GM23338 (cell line): ENCODE data around the gene EP400. TPM values are rescaled to one million over a fixed set of nuclear protein-coding genes. Genes with fewer than 3 reads are reported as not detected.

Source experiments
- ATAC-seq: fragments of 200-7000 bp; cut with Tn5 transposase; 3 replicates; pipeline ENCODE4 v1.9.1; 2020
- DNase-seq: peaks from one replicate; pipeline ENCODE4 v3.0.0-alpha.2; 2015; ENCODE audit warnings: low spot score
- H2AFZ ChIP-seq: fragments of 200-600 bp; sonication (generic); 2 replicates; pipeline ENCODE4 v1.8.0; 2016; ENCODE audit warnings: antibody characterized with exemption, mild to moderate bottlenecking, moderate library complexity
- H3F3A ChIP-seq: fragments of 200-600 bp; sonication (generic); replicated peaks from 2 replicates; pipeline ENCODE4 v1.8.0; 2017; ENCODE audit warnings: antibody characterized with exemption, mixed run types, low read depth
- H3K27ac ChIP-seq: fragments of 200-600 bp; sonication (generic); 2 replicates; pipeline ENCODE4 v1.6.1; 2016; ENCODE audit warnings: low read depth
- H3K27me3 ChIP-seq: fragments of 200-600 bp; sonication (generic); 2 replicates; pipeline ENCODE4 v1.8.0; 2016; ENCODE audit warnings: mild to moderate bottlenecking, mixed run types, moderate library complexity; ENCODE audit not compliant: insufficient read depth
- H3K36me3 ChIP-seq: fragments of 200-600 bp; sonication (generic); 2 replicates; pipeline ENCODE4 v1.8.0; 2016; ENCODE audit warnings: mild to moderate bottlenecking; ENCODE audit not compliant: insufficient read depth
- H3K4me1 ChIP-seq: fragments of 200-600 bp; sonication (generic); 2 replicates; pipeline ENCODE4 v1.8.0; 2016; ENCODE audit warnings: mild to moderate bottlenecking, moderate library complexity; ENCODE audit not compliant: insufficient read depth
- H3K4me2 ChIP-seq: fragments of 200-600 bp; sonication (generic); 2 replicates; pipeline ENCODE4 v1.7.1; 2017; ENCODE audit warnings: mixed run types
- H3K4me3 ChIP-seq: fragments of 200-600 bp; sonication (generic); 2 replicates; pipeline ENCODE4 v1.6.1; 2016; ENCODE audit warnings: mixed run types
- H3K79me2 ChIP-seq: fragments of 200-600 bp; sonication (generic); replicated peaks from 2 replicates; pipeline ENCODE4 v1.8.0; 2017; ENCODE audit warnings: mild to moderate bottlenecking; ENCODE audit not compliant: insufficient read depth
- H3K9me2 ChIP-seq: fragments of 200-600 bp; sonication (generic); 2 replicates; pipeline ENCODE4 v1.8.0; 2017; ENCODE audit not compliant: insufficient read depth
- H4K20me1 ChIP-seq: fragments of 200-600 bp; sonication (generic); replicated peaks from 2 replicates; pipeline ENCODE4 v1.8.0; 2017; ENCODE audit warnings: mild to moderate bottlenecking; ENCODE audit not compliant: insufficient read depth
- H3K27ac Mint-ChIP-seq: 2 replicates; pipeline ENCODE4 v1.8.0; 2020; ENCODE audit warnings: inconsistent platforms, mild to moderate bottlenecking, moderate library complexity, mixed read lengths
- H3K27me3 Mint-ChIP-seq: 3 replicates; pipeline ENCODE4 v1.8.0; 2022; ENCODE audit warnings: low read depth, mild to moderate bottlenecking, moderate library complexity, mixed read lengths, inconsistent platforms; ENCODE audit not compliant: insufficient read depth, poor library complexity
- H3K36me3 Mint-ChIP-seq: 3 replicates; pipeline ENCODE4 v1.8.0; 2021; ENCODE audit warnings: low read depth, mild to moderate bottlenecking, inconsistent platforms, moderate library complexity, mixed read lengths
- H3K4me1 Mint-ChIP-seq: 3 replicates; pipeline ENCODE4 v1.8.0; 2020; ENCODE audit warnings: mild to moderate bottlenecking, inconsistent platforms, mixed read lengths
- H3K4me3 Mint-ChIP-seq: 3 replicates; pipeline ENCODE4 v1.8.0; 2021; ENCODE audit warnings: moderate library complexity, mild to moderate bottlenecking, inconsistent platforms, mixed read lengths
- H3K9me3 Mint-ChIP-seq: 3 replicates; pipeline ENCODE4 v1.8.0; 2020; ENCODE audit warnings: moderate library complexity, mild to moderate bottlenecking, inconsistent platforms, mixed read lengths
- CREB1 ChIP-seq: fragments of 250-450 bp; sonication (Bioruptor Pico); IDR thresholded peaks from 2 replicates; pipeline ENCODE4 v1.5.0; 2020; ENCODE audit warnings: low read depth, mild to moderate bottlenecking, moderate library complexity
- CTCF ChIP-seq, 2 experiments: fragments of 200-600 bp in 1 of 2; sonication (generic) in 1 of 2; conservative IDR thresholded peaks; 2 replicates each; pipeline versions ENCODE4 v1.5.1 to v1.6.1; 2016 to 2017; ENCODE audit warnings: antibody characterized with exemption in 2 of 2, low read depth in 2 of 2, mild to moderate bottlenecking in 2 of 2, moderate library complexity in 1 of 2
- EZH2 ChIP-seq: fragments of 200-600 bp; sonication (generic); IDR thresholded peaks from one replicate; pipeline ENCODE4 v1.8.0; 2017; ENCODE audit warnings: antibody characterized with exemption, mild to moderate bottlenecking, low read depth; ENCODE audit not compliant: unreplicated experiment
- EZH2phosphoT487 ChIP-seq: fragments of 200-600 bp; sonication (generic); IDR thresholded peaks from one replicate; pipeline ENCODE4 v1.8.1; 2018; ENCODE audit warnings: antibody characterized with exemption; ENCODE audit not compliant: unreplicated experiment
- JUNB ChIP-seq: IDR thresholded peaks from one replicate; pipeline ENCODE4 v1.6.1; 2016; ENCODE audit warnings: antibody characterized with exemption; ENCODE audit not compliant: unreplicated experiment
- NANOG ChIP-seq: IDR thresholded peaks from 2 replicates; pipeline ENCODE4 v1.6.1; 2016; ENCODE audit warnings: antibody characterized with exemption, borderline replicate concordance
- POLR2AphosphoS5 ChIP-seq: IDR thresholded peaks from 2 replicates; pipeline ENCODE4 v1.6.1; 2016; ENCODE audit warnings: antibody characterized with exemption, low read depth
- STAT1 ChIP-seq: IDR thresholded peaks from one replicate; pipeline ENCODE4 v1.6.1; 2016; ENCODE audit warnings: antibody characterized with exemption; ENCODE audit not compliant: unreplicated experiment
- ZNF114 ChIP-seq: fragments of 250-450 bp; sonication (Bioruptor Pico); IDR thresholded peaks from 2 replicates; pipeline ENCODE4 v1.5.0; 2020; ENCODE audit warnings: mild to moderate bottlenecking, moderate library complexity
- ZNF331 ChIP-seq: fragments of 250-450 bp; sonication (Bioruptor Pico); IDR thresholded peaks from 2 replicates; pipeline ENCODE4 v1.5.0; 2020; ENCODE audit warnings: low read depth, mild to moderate bottlenecking, moderate library complexity
- ZNF462 ChIP-seq: fragments of 250-450 bp; sonication (Bioruptor Pico); IDR thresholded peaks from 2 replicates; pipeline ENCODE4 v1.5.0; 2020; ENCODE audit warnings: mild to moderate bottlenecking, moderate library complexity
- polyA plus RNA-seq: library from polyadenylated mRNA; unstranded; fragments of >200 nt; fragmentation: Nextera tagmentation; extraction: Ambion mirVana; gene quantifications from 2 replicates; pipeline ENCODE4 v1.2.1, GENCODE V29; 2016
- total RNA-seq: library from RNA; depleted of rRNA; stranded (reverse); fragments of >200 nt; shearing (Covaris generic); gene quantifications from 2 replicates; pipeline ENCODE4 v1.2.3, GENCODE V29; 2014
- TF ChIP-seq, protein P1 (sequence below): IDR thresholded peaks from one replicate; pipeline ENCODE4 v1.6.1; 2018; ENCODE audit warnings: antibody characterized with exemption; ENCODE audit not compliant: unreplicated experiment
- TF ChIP-seq, protein P2 (sequence below): IDR thresholded peaks from 2 replicates; pipeline ENCODE4 v1.6.1; 2016; ENCODE audit warnings: antibody characterized with exemption

EP400 gene
- total and polyA plus RNA-seq, 2 experiments from 2014 or later, result 26.3 to 57.2 TPM

- H3K9me2 ChIP-seq, result no peaks in the 10 kb centered on the region
- TF ChIP-seq POLR2AphosphoS5 (no peak), CREB1 (CRISPR knock-in tag) (no peak), ZNF462 (no peak), ZNF114 (CRISPR knock-in tag) (no peak), ZNF331 (CRISPR knock-in tag) (no peak), CTCF (conservative IDR thresholded peaks at IDR 0.05; ENCODE audit: low read depth in 2 of 2) (no peak), JUNB (no peak), EZH2phosphoT487 (no peak), EZH2 (no peak), NANOG (no peak), STAT1 (no peak)
- TF ChIP-seq, protein P1, sequence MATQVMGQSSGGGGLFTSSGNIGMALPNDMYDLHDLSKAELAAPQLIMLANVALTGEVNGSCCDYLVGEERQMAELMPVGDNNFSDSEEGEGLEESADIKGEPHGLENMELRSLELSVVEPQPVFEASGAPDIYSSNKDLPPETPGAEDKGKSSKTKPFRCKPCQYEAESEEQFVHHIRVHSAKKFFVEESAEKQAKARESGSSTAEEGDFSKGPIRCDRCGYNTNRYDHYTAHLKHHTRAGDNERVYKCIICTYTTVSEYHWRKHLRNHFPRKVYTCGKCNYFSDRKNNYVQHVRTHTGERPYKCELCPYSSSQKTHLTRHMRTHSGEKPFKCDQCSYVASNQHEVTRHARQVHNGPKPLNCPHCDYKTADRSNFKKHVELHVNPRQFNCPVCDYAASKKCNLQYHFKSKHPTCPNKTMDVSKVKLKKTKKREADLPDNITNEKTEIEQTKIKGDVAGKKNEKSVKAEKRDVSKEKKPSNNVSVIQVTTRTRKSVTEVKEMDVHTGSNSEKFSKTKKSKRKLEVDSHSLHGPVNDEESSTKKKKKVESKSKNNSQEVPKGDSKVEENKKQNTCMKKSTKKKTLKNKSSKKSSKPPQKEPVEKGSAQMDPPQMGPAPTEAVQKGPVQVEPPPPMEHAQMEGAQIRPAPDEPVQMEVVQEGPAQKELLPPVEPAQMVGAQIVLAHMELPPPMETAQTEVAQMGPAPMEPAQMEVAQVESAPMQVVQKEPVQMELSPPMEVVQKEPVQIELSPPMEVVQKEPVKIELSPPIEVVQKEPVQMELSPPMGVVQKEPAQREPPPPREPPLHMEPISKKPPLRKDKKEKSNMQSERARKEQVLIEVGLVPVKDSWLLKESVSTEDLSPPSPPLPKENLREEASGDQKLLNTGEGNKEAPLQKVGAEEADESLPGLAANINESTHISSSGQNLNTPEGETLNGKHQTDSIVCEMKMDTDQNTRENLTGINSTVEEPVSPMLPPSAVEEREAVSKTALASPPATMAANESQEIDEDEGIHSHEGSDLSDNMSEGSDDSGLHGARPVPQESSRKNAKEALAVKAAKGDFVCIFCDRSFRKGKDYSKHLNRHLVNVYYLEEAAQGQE, result no peak
- TF ChIP-seq, protein P2, sequence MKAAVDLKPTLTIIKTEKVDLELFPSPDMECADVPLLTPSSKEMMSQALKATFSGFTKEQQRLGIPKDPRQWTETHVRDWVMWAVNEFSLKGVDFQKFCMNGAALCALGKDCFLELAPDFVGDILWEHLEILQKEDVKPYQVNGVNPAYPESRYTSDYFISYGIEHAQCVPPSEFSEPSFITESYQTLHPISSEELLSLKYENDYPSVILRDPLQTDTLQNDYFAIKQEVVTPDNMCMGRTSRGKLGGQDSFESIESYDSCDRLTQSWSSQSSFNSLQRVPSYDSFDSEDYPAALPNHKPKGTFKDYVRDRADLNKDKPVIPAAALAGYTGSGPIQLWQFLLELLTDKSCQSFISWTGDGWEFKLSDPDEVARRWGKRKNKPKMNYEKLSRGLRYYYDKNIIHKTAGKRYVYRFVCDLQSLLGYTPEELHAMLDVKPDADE, result no peak
- H3K4me2 ChIP-seq, result no peak overlapping the region
- no peak overlapping the region for H3K27ac ChIP-seq
- Mint-ChIP-seq H3K27me3 (peaks cover 10% of the 10 kb centered on the region), H3K36me3 (peaks cover 55% of the 10 kb centered on the region), H3K9me3 (no peaks in the 10 kb centered on the region), H3K4me1 (no peaks in the 10 kb centered on the region), H3K4me3 (no peak overlapping the region), H3K27ac (no peak overlapping the region)
- H3K27me3 ChIP-seq, result no peaks in the 10 kb centered on the region
- no peaks in the 10 kb centered on the region for H3F3A ChIP-seq
- H2AFZ ChIP-seq, result no peak overlapping the region
- H3K36me3 ChIP-seq, result peaks cover 15% of the 10 kb centered on the region
- no peaks in the 10 kb centered on the region for H3K79me2 ChIP-seq
- H3K4me1 ChIP-seq, result no peaks in the 10 kb centered on the region
- DNase-seq (no peak), ATAC-seq (no peak)
- no peaks in the 10 kb centered on the region for H4K20me1 ChIP-seq
- H3K4me3 ChIP-seq, result no peak overlapping the region
Measured at GRCh38 chr12:132068250-132068649, 118.5 kb downstream of the EP400 start.
